C4-2B (cell line): ENCODE measurements around the gene OPN5.

Source experiments
- H3K27ac ChIP-seq: fragments of 450-650 bp; 2 replicates; pipeline ENCODE4 v1.5.1; 2017
- CTCF ChIP-seq: fragments of 450-650 bp; conservative IDR thresholded peaks from 2 replicates; pipeline ENCODE4 v1.5.1; 2017; ENCODE audit warnings: mild to moderate bottlenecking
- ZFX ChIP-seq: fragments of 450-650 bp; IDR thresholded peaks from 2 replicates; pipeline ENCODE4 v1.6.1; 2017

OPN5 gene

GRCh38 chr6:47811443-47811842 is 29.6 kb downstream of the OPN5 start:
- TF ChIP-seq CTCF: 0 out of 2 replicates have a peak, but pooled peaks have one; percentile 1
- no peak for TF ChIP-seq ZFX

DNA sequence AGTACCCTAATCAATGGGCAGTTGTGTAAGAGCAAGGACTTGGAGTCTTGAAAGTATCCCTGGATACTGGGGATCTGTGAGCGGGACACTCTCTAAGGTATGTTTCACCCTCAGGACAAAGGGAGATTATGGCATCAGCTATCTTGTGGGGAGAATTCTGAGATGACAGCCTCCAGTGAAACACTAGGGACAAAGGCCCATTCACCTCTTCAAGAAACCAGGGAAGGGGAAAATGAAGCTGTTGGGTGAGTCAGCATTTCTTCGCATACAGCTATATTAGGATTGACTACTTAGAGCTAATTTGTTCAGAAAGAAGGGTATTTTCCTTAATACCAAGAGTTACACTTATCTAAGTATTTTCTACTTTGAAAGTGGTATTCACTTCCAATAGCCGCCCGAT is 35.9 kb downstream of the OPN5 start:
- H3K27ac ChIP-seq: no peak overlapping the region
- no peak for TF ChIP-seq ZFX
- no peak for TF ChIP-seq CTCF

More at GRCh38 chr6:47811443-47811842, 29.6 kb downstream of the OPN5 start:
- H3K27ac ChIP-seq: no peak overlapping the region

DNA sequence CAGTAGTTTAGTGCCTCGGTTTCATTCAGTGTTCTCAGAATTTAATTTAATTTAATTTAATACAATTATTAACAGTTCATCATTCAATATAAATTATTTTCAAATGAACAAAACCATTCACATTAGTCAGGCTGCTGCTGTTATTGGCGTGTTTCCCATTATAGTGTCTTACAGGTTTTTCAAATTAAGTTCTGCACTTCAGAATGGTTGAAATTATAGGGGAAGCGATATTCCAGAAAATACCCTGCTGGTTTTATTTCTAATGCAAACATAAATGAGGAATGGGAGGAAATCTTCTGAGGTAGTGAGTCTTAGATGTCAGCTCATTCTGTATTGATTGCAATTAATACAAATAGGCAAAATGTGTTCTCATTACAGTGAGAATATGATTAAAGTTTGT is 37.6 kb downstream of the OPN5 start:
- TF ChIP-seq CTCF: no peak
- TF ChIP-seq ZFX: no peak
- H3K27ac ChIP-seq: no peak overlapping the region

- TF ChIP-seq CTCF (no peak), ZFX (no peak)
- H3K27ac ChIP-seq: no peak overlapping the region
These were observed 41.2 kb downstream of the OPN5 start for GRCh38 chr6:47822856-47823554.

- TF ChIP-seq CTCF (no peak), ZFX (no peak)
- H3K27ac ChIP-seq: no peak overlapping the region
These were observed 50.7 kb downstream of the OPN5 start for GRCh38 chr6:47832386-47833100.

DNA sequence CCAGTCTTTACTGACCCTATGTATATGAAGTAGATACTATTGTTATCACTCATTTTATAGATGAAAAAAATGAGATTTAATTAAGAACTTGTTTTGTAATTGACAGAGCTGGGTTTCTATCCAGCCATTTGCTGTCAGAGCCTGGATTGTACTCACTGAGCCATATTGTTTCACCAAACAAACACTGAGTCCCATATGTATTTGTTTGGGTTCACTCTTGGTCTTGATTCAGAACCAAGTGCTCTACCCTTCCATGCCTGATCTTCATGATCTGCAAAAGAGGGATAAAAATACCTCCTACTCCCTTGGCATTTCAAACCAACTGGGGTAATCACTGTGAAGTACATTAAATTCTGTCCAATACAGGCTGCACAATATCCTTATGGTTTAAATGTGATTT is 52.4 kb downstream of the OPN5 start:
- no peak overlapping the region for H3K27ac ChIP-seq
- no peak for TF ChIP-seq CTCF

- no peak overlapping the region for H3K27ac ChIP-seq
- TF ChIP-seq ZFX (no peak), CTCF (no peak)
These were observed 54.2 kb downstream of the OPN5 start for GRCh38 chr6:47836046-47836445.
